SK-N-MC (cell line): ENCODE measurements around the gene QSOX2.

Source experiments
- EZH2 ChIP-seq: fragments of 200-600 bp; sonication (generic); IDR thresholded peaks from one replicate; pipeline ENCODE4 v1.6.1; 2017; ENCODE audit warnings: antibody characterized with exemption
- FOXP2 ChIP-seq: optimal IDR thresholded peaks from 2 replicates; pipeline ENCODE3; 2011; ENCODE audit warnings: mild to moderate bottlenecking, moderate library complexity; ENCODE audit not compliant: insufficient read depth; ENCODE audit errors: extremely low read length, control extremely low read depth
- POLR2AphosphoS5 ChIP-seq: IDR thresholded peaks from 2 replicates; pipeline ENCODE4 v1.6.1; 2012; ENCODE audit warnings: mild to moderate bottlenecking, low read depth, low read length, borderline replicate concordance

- TF ChIP-seq EZH2 (no peak), POLR2AphosphoS5 (no peak), FOXP2 (no peak)
These were observed 5.9 kb upstream of the QSOX2 start for GRCh38 chr9:136251264-136252115.
